IMR-90 (cell line): ENCODE results near the gene ATP6AP1. TPM values are rescaled to one million over a fixed set of nuclear protein-coding genes. Genes with fewer than 3 reads are reported as not detected.

Source experiments
- ATAC-seq: fragments of 200-7000 bp; cut with Tn5 transposase; 2 replicates; pipeline ENCODE4 v1.9.1; 2020; ENCODE audit warnings: low read depth, mild to moderate bottlenecking, moderate library complexity
- BruUV-seq: library from RNA; stranded (reverse); fragments of 400-500 nt; replicated peaks from 2 replicates; lab custom pipeline; 2021; lab: Mats Ljungman, UMichigan
- CTCF ChIA-PET: fragments of 300-600 bp; formaldehyde crosslinking; extraction: SDS; loops from one replicate; lab custom pipeline; 2021; ENCODE audit warnings: antibody characterized with exemption; lab: Yijun Ruan, JAX
- POLR2A ChIA-PET: fragments of 300-600 bp; sonication (Branson Sonifier 250); formaldehyde crosslinking; loops from one replicate; lab custom pipeline; 2022; ENCODE audit warnings: antibody characterized with exemption; ENCODE audit not compliant: unreplicated experiment; lab: Charles Lee
- DNase-seq: peaks from one replicate; pipeline ENCODE4 v3.0.0; 2013
- H2AFZ ChIP-seq: replicated peaks from 2 replicates; pipeline ENCODE3; 2013; ENCODE audit warnings: low read length, mild to moderate bottlenecking; ENCODE audit not compliant: poor library complexity
- H2AK5ac ChIP-seq: 2 replicates; pipeline ENCODE4 v1.6.1; 2013; ENCODE audit warnings: low read depth, low read length, inconsistent platforms
- H2AK9ac ChIP-seq: replicated peaks from 2 replicates; pipeline ENCODE3; 2013; ENCODE audit warnings: mild to moderate bottlenecking, low read depth, low read length, moderate library complexity; ENCODE audit not compliant: poor library complexity
- H2BK120ac ChIP-seq: 2 replicates; pipeline ENCODE4 v1.6.1; 2013; ENCODE audit warnings: low read depth, low read length, inconsistent platforms
- H2BK15ac ChIP-seq: 3 replicates; pipeline ENCODE4 v1.6.1; 2013; ENCODE audit warnings: low read depth, low read length, inconsistent platforms
- H2BK20ac ChIP-seq: 2 replicates; pipeline ENCODE4 v1.6.1; 2013; ENCODE audit warnings: low read depth, mild to moderate bottlenecking, inconsistent platforms, low read length, moderate library complexity
- H2BK5ac ChIP-seq: 2 replicates; pipeline ENCODE4 v1.6.1; 2013; ENCODE audit warnings: mild to moderate bottlenecking, low read depth, low read length, inconsistent platforms; ENCODE audit not compliant: poor library complexity, severe bottlenecking
- H3K14ac ChIP-seq: replicated peaks from 2 replicates; pipeline ENCODE4 v1.6.1; 2013; ENCODE audit warnings: low read depth, low read length, inconsistent platforms
- H3K18ac ChIP-seq: 2 replicates; pipeline ENCODE4 v1.6.1; 2013; ENCODE audit warnings: low read depth, low read length, control low read depth
- H3K23ac ChIP-seq: 2 replicates; pipeline ENCODE4 v1.6.1; 2013; ENCODE audit warnings: low read depth, low read length, inconsistent platforms
- H3K27ac ChIP-seq: 2 replicates; pipeline ENCODE4 v1.5.1; 2013; ENCODE audit warnings: mild to moderate bottlenecking, control low read depth, low read length; ENCODE audit not compliant: insufficient read depth
- H3K27me3 ChIP-seq: 2 replicates; pipeline ENCODE4 v1.6.1; 2013; ENCODE audit warnings: low read length; ENCODE audit not compliant: control insufficient read depth, insufficient read depth
- H3K36me3 ChIP-seq: 2 replicates; pipeline ENCODE4 v1.6.1; 2013; ENCODE audit warnings: low read length, mixed read lengths; ENCODE audit not compliant: control insufficient read depth, insufficient read depth
- H3K4ac ChIP-seq: 2 replicates; pipeline ENCODE4 v1.6.1; 2013; ENCODE audit warnings: low read depth, low read length, inconsistent platforms
- H3K4me1 ChIP-seq: 2 replicates; pipeline ENCODE4 v1.6.1; 2013; ENCODE audit warnings: low read length, mixed read lengths; ENCODE audit not compliant: control insufficient read depth, insufficient read depth
- H3K4me2 ChIP-seq: 2 replicates; pipeline ENCODE4 v1.6.1; 2013; ENCODE audit warnings: low read depth, mild to moderate bottlenecking, control low read depth, low read length, moderate library complexity
- H3K4me3 ChIP-seq: 2 replicates; pipeline ENCODE4 v1.5.1; 2013; ENCODE audit warnings: low read depth, mild to moderate bottlenecking, control low read depth, low read length, moderate library complexity; ENCODE audit not compliant: insufficient read depth
- H3K56ac ChIP-seq: 2 replicates; pipeline ENCODE4 v1.6.1; 2013; ENCODE audit warnings: low read length, inconsistent platforms; ENCODE audit not compliant: insufficient read depth; ENCODE audit errors: extremely low read depth
- H3K79me1 ChIP-seq, 2 experiments: 2 replicates each; pipeline ENCODE4 v1.6.1; 2013; ENCODE audit warnings: low read length in 2 of 2, inconsistent platforms in 1 of 2, low read depth in 1 of 2
- H3K9ac ChIP-seq: 2 replicates; pipeline ENCODE4 v1.6.1; 2013; ENCODE audit warnings: low read depth, low read length, control low read depth
- H3K9me1 ChIP-seq: 2 replicates; pipeline ENCODE4 v1.6.1; 2013; ENCODE audit warnings: low read length, inconsistent platforms; ENCODE audit not compliant: insufficient read depth
- H3K9me3 ChIP-seq: 2 replicates; pipeline ENCODE4 v1.6.1; 2013; ENCODE audit warnings: low read length; ENCODE audit not compliant: control insufficient read depth, insufficient read depth
- H4K20me1 ChIP-seq: 2 replicates; pipeline ENCODE4 v1.6.1; 2013; ENCODE audit warnings: low read length, inconsistent platforms; ENCODE audit not compliant: insufficient read depth
- H4K5ac ChIP-seq: 2 replicates; pipeline ENCODE4 v1.6.1; 2013; ENCODE audit warnings: mild to moderate bottlenecking, low read depth, low read length, control low read depth
- H4K8ac ChIP-seq, 2 experiments: 2 replicates each; pipeline ENCODE4 v1.6.1; 2013; ENCODE audit warnings: low read depth in 2 of 2, low read length in 2 of 2, control low read depth in 1 of 2, inconsistent platforms in 1 of 2
- H4K91ac ChIP-seq: 2 replicates; pipeline ENCODE4 v1.6.1; 2013; ENCODE audit warnings: low read depth, low read length, inconsistent platforms; ENCODE audit not compliant: insufficient read depth
- MAFK ChIP-seq: IDR thresholded peaks from 2 replicates; pipeline ENCODE4 v1.6.1; 2012; ENCODE audit warnings: low read depth, low read length, improper control_type of control experiment
- MAZ ChIP-seq: IDR thresholded peaks from 2 replicates; pipeline ENCODE4 v1.6.1; 2012; ENCODE audit warnings: low read depth, mild to moderate bottlenecking, low read length, improper control_type of control experiment, moderate library complexity, borderline replicate concordance
- RCOR1 ChIP-seq: IDR thresholded peaks from 2 replicates; pipeline ENCODE4 v1.6.1; 2012; ENCODE audit warnings: mild to moderate bottlenecking, low read length, improper control_type of control experiment; ENCODE audit not compliant: insufficient replicate concordance
- RFX5 ChIP-seq: IDR thresholded peaks from 2 replicates; pipeline ENCODE4 v1.8.0; 2012; ENCODE audit warnings: low read depth, mild to moderate bottlenecking, low read length, moderate library complexity
- SMC3 ChIP-seq: fragments of 150-350 bp; IDR thresholded peaks from 2 replicates; pipeline ENCODE4 v1.6.1; 2016; ENCODE audit warnings: low read depth, mild to moderate bottlenecking, antibody characterized with exemption, low read length, moderate library complexity
- WGBS, 2 experiments: methylation state at CpG; one replicate each; pipeline versions ENCODE4 v1.1.5 to v1.1.7; 2013; ENCODE audit warnings: missing lambda C conversion rate in 2 of 2; ENCODE audit not compliant: insufficient read length in 1 of 2; ENCODE audit errors: extremely low coverage in 2 of 2; 5-methylcytosine and 5-hydroxymethylcytosine counted together
- dilution Hi-C: fragments of 300-500 bp; cut with HindIII; formaldehyde crosslinking; loops from one replicate; pipeline ENCODE4 v1.14.3; 2018; ENCODE audit warnings: low sequenced_read_pairs; ENCODE audit not compliant: unreplicated experiment
- in situ Hi-C: fragments of 300-500 bp; cut with MboI; formaldehyde crosslinking; loops from 3 replicates; pipeline ENCODE4 v1.14.3; 2019; ENCODE audit warnings: low sequenced_read_pairs, inconsistent platforms, mixed read lengths
- intact Hi-C: fragments of 100-400 bp; cut with micrococcal nuclease; formaldehyde crosslinking; loops from 2 replicates; pipeline ENCODE4 v1.10.0; 2022
- polyA plus RNA-seq, 3 experiments: library from polyadenylated mRNA; depleted of rRNA; stranded (reverse); fragments of >200 nt; gene quantifications; 2 replicates each; pipeline ENCODE4 v1.2.3, GENCODE V29; 2012; ENCODE audit warnings: low replicate concordance in 1 of 3
- total RNA-seq: library from RNA; depleted of rRNA; stranded (reverse); fragments of >200 nt; gene quantifications from 2 replicates; pipeline ENCODE4 v1.2.3, GENCODE V29; 2012
- TF ChIP-seq, protein P1 (sequence below): fragments of 150-350 bp; IDR thresholded peaks from 2 replicates; pipeline ENCODE4 v1.6.1; 2016; ENCODE audit warnings: low read depth, mild to moderate bottlenecking, low read length, moderate library complexity, borderline replicate concordance

ATP6AP1 gene
- total and polyA plus RNA-seq, 2 of the 4 experiments (the other 2 are of a cell fraction), result 13.8 to 96.7 TPM

DNA sequence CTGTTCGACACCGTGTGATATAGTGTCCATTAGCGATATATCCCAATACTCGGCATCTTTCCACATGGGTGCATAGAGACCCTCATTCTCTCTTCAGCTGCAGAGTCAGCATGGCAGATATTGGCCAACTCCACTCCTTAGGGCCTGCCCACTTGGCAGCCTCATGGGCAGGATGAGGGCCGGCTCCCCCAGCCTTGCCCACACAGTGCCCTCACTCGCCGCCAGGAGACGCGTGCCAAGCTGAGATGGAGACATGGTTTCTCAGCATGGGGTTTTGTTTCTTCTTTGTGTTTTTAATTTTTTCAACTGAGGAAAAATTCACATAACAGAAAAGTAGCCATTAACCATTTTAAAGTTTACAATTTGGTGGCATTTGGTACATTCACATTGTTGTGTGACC is 24.3 kb downstream of the ATP6AP1 start:
- H3K27ac ChIP-seq, result no peak overlapping the region
- H3K4me2 ChIP-seq, result no peak overlapping the region
- H2BK20ac ChIP-seq, result no peak overlapping the region
- no peak overlapping the region for H2AK5ac ChIP-seq
- no peak overlapping the region for H4K91ac ChIP-seq
- WGBS, 2 experiments, result 97% methylated on average over 4 of the region's 9 CpGs; no CpG with 5 or more reads in 1 of the 2 experiments
- H4K8ac ChIP-seq, result no peak overlapping the region
- no TSS peak for BruUV-seq
- intact Hi-C loops (no loop called here), in situ Hi-C loops (no loop called here), dilution Hi-C loops (no loop called here)
- no peak overlapping the region for H3K18ac ChIP-seq
- H3K4me1 ChIP-seq, result no peaks in the 10 kb centered on the region
- no peak overlapping the region for H2BK5ac ChIP-seq
- POLR2A ChIA-PET, result no interaction called here
- no peak overlapping the region for H3K14ac ChIP-seq
- no peaks in the 10 kb centered on the region for H4K20me1 ChIP-seq
- no peak for ATAC-seq
- H3K9ac ChIP-seq, result no peak overlapping the region
- H2BK120ac ChIP-seq, result no peak overlapping the region
- peaks cover 34% of the 10 kb centered on the region for H3K36me3 ChIP-seq
- no peak overlapping the region for H3K4ac ChIP-seq
- H2AFZ ChIP-seq, result no peak overlapping the region
- H2AK9ac ChIP-seq, result no peak overlapping the region
- H3K56ac ChIP-seq, result no peak overlapping the region
- H3K9me1 ChIP-seq, result no peaks in the 10 kb centered on the region
- H3K4me3 ChIP-seq, result no peak overlapping the region
- H3K9me3 ChIP-seq, result no peaks in the 10 kb centered on the region; the same call in 1 of the 2 replicates
- H3K23ac ChIP-seq, result no peak overlapping the region
- no peak for DNase-seq
- H3K27me3 ChIP-seq, result no peaks in the 10 kb centered on the region
- no peak overlapping the region for H2BK15ac ChIP-seq
- CTCF ChIA-PET, result interaction anchor here (1.1 kb wide), 1 partner anchor 15 kb away, joined by 5 read pairs; no protein-coding TSS in a partner anchor
- H4K5ac ChIP-seq, result no peak overlapping the region
- peaks cover 0 to 5% of the 10 kb centered on the region in 2 experiments; a peak in 1 of 4 replicates for H3K79me1 ChIP-seq
- TF ChIP-seq RFX5, result no peak
- TF ChIP-seq MAZ, result no peak
- TF ChIP-seq SMC3, result no peak
- TF ChIP-seq, protein P1, sequence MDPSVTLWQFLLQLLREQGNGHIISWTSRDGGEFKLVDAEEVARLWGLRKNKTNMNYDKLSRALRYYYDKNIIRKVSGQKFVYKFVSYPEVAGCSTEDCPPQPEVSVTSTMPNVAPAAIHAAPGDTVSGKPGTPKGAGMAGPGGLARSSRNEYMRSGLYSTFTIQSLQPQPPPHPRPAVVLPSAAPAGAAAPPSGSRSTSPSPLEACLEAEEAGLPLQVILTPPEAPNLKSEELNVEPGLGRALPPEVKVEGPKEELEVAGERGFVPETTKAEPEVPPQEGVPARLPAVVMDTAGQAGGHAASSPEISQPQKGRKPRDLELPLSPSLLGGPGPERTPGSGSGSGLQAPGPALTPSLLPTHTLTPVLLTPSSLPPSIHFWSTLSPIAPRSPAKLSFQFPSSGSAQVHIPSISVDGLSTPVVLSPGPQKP, result no peak
- TF ChIP-seq RCOR1, result no peak
- no peak for TF ChIP-seq MAFK
